Activated CD4-positive, alpha-beta T cell treated with anti-CD3 and anti-CD28 coated beads, Interleukin-2, amount 50 U/mL, for 24 hours (primary cell): ENCODE data around the gene FANCF.

ENCODE experiments used
- DNase-seq, 2 donors: peaks; one replicate each; pipeline ENCODE4 v3.0.0-alpha.2; 2020; ENCODE audit warnings: low read depth in 1 of 2, low spot score in 1 of 2

FANCF gene

DNA sequence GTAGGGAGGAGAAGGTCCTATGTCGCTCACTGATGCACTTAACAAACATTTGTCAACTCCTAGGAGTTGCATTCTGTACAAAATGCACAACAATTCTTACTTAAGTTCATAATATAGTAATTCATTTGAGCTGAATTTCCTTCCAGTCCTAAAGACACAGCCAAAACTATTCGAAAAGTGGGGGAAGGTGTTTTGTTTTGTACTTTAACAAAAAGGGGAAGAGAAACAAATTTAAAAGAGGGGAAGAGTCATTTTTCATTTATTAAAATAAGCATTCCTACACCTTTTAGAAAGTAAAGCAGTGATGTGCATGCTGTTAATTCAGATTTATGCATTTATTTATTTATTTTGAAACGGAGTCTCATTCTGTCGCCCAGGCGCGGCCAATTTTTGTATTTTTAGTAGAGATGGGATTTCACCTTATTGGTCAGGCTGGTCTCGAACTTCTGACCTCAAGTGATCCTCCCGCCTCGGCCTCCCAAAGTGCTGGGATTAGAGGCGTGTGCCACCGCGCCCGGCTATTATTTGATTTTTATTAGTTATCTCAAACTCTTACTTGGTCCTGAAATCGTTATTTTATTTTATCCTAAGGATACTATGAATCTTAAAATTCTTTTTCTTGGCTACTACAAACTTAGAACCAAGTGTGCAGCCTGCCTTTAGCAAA lies 1.1 kb upstream of the FANCF start:
- DNase-seq: no peak

DNA sequence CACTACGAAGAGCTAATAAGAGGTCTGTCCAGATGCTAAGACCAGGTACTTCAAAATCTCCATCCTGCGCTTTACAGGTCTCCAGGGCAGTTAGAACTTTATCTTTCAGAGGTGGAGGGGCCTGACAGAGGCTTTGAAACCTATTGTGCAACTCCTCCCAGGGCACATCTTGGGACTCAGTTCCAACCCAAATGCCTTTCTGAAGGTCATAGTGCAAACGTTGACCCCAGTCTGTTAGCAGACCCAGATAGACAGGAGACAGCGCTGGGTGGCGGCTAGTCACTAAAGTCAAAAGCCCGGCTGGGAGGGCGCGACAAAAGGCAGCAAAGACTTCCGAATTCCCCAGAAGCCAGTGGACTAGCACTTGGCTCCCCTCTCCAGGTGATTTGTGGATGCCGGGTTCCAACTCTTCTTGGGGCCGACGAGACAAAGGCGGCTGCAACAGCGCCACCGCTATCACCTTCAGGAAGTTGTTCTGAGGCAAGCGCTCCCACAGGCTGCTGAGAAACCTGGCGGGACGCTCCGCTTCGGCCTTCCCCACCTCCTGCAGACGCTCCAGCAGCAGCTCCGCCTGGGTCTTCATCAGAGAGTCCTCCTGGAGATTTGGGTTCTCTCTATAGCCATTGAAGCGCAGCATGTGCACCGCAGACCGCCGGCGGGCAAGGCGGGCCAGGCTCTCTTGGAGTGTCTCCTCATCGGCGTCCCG lies 728 bp downstream of the FANCF start:
- peak in 1 of 2 donors; percentile 47 for DNase-seq

DNA sequence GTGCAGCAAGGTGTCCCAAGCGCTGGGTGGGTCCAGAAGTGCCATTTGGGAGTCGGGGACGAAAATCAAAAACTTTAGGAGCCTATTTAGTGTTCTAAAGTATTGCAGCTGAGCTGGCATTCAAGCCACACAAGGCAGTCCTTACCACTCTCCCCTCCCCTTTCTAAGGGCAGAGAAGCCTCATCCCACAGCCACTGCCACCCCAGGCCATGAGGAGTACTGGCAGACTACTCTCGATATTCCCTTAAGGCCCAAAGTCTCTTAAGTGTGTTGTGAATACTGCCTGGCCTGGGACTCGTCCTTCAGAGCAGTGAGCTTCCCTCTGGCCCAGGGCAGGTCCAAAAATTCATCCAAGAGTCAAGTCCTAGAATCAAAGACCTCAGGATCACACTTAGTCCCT lies 7.8 kb downstream of the FANCF start:
- DNase-seq: no peak

DNA sequence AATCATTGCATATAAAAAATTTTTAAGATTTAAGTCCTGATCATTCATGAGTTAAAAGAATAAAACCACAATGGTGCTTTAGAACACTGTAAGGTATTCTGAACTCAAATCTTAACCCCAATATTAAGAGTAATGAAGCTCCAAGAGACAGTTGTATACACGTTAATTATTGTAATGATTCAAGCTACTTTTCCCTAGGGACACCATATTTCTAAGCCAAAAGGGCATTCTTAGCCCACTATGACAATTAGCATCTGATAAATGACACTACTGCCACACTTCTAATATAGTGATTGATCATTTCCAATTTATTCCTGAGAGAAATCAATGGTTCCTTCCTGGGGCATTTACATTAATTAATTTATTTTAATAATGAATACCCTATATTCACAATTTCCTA lies 21.7 kb downstream of the FANCF start:
- DNase-seq: no peak

DNA sequence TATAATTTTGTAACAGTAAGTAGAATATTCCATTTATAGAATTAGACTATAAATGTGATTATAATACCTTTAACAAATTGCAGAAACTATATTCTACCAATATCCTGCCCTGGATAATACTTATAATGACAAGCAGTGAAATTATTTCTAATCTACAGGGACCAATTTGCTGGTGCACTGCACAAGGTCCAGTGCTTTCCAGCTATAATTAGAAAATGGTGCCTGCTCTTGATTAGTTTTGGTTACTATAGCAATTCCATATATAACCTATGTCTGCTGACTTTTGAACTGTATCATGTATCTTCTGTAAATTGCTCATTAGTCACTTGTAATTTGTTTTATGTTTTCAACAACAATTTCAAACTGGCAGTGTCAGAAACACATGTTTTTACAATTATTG lies 23.1 kb downstream of the FANCF start:
- DNase-seq: no peak

DNA sequence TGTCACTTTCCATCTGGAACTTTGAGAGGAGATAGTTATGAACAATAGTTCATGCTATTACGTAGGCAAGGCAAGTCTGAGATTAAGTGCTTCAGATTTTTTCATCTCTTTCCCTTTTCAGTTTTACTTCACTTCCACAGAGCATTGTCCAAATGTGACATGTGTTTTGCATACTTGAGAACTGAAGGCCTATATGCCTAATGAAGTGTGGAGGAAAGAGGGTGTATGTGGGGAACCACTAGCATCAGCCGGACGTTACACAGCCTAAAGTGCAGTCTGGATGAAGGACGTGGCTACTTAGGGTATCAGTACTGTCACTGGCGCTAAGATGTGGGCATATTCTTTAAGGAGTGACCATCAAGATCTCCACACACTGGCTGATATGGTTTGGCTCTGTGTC lies 26.2 kb downstream of the FANCF start:
- no peak for DNase-seq

DNA sequence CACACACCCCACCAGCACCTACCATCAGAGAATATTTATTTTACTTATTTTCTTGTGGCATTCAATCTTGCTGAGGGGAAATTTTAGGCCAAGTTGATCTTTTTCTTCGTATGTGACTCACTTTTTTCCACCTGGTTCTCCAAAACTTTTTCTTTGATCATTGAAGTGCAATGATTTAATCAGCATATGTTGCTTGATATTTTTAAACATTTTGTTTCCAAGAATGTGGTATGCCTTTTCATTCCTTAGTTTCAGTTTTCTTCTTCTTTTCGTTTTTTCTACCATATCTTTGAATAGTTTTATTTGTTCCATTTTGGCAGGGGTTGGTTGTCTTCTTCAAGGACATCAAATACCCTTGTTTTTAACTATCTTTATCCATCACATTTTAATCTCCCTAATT lies 28.6 kb downstream of the FANCF start:
- DNase-seq: no peak

DNA sequence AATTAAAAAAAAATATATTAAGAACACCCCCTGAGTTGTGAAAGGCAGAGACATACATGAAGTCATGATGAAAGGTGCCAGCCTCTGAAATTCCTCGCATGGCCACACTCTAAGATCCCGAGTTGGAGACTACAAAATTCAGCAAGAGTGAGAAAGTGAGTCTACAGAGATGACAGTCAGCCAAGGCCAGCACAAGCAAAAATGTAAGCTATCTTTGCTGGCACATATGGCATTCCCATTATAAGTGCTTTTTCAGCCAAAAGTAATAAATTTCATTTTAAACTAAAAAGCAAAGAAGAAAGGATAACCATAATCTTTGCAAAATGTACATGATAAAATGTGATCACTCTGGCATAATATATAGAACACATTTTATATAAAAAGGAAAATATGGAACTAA lies 40.6 kb downstream of the FANCF start:
- no peak for DNase-seq

DNA sequence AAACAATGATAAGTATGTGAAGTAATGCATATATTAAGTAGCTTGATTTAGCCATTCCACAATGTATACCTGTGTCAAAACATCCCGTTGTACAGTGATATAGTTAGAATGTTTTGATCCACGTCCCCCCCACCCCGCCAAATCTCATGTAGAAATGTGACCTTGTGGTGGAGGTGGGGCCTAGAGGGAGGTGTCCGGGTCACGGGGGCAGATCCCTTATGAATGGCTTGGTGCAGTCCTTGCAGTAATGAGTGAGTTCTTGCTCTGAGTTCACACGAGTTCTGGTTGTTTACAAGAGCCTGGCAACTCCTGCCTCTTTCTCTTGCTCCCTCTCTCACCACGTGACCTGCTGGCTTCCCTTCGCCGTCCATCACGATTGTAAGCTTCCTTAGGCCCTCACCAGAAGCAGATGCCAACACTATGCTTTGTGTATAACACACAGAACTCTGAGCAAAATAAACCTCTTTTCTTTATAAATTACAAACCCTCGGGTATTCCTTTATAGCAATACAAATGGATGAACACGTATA lies 41.6 kb downstream of the FANCF start:
- DNase-seq: no peak

DNA sequence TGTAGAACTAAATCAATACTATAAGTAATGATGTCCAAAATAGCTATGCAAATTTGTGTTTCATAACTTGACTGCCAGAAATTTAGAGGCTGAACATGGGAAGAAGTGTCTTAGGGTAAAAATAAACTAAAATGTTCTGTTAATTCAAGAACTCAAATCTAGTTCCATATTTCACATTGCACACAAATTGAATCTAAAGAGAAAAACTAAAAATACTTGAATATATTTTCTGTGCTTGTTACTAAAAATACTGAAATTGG lies 43.5 kb downstream of the FANCF start:
- DNase-seq: no peak

DNA sequence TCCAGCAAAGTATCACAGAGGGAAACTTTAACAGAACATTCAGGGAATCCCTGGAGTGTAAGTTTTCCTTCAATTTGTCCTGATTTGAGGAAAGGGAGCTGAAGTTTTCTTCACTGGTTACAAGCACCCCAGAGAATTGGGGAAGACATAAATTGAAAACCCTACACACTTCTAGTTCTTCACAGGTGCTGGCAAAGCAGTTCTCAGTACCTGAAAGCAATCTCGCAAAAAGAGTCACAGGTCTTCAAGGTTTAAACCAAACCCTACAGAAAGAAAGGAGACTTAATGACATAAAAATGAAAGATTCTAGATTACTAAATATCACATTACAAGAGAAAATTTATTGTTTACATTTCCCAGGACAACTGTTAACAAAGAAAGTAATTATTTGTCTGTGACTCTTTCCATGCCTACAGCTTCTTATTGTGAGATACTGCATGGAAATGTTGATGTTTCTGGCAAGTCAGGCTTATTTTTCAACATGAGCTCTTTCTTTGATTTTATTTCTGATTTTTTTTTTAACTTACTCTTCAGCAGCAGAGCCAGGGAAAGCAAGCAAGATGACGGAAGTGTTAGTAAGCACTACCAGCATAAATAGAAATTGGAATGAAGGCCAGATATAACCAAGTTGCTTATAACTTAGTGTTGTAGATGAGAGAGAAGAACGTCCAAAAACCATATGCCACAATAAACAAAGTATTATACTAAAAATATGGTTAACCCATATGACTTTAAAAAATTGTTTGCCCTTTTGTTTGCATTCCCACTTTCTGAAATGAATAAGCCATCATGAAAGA lies 44.1 kb downstream of the FANCF start:
- DNase-seq: no peak

DNA sequence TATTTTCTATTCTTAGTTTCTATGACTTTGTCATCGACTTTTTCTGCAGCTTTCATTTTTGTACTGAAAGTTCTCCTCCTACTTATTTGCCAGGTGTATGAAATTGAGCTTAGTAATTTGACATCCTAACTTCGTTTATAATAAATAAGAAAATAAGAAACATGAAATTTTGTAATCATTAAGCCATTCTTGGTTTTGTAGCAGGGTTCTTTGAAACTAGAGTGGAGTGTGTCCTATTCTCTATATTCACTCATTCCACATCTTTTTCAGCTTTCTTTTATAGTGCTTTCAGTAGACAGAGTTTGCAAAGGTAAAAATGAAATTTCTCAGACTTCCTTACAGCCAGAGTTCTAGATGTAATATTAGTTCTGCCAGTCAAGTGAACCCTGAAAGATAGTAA lies 47.8 kb downstream of the FANCF start:
- DNase-seq: no peak
